Fibroblast of lung (primary cell): ENCODE measurements around the gene PPIA. TPM values are rescaled to one million over a fixed set of nuclear protein-coding genes. Genes with fewer than 3 reads are reported as not detected.

Source experiments
- DNase-seq, 2 donors: peaks; one replicate each; pipeline versions ENCODE4 v3.0.0 to v3.0.0-alpha.2; 2010; ENCODE audit warnings: low read depth in 2 of 2
- H2AFZ ChIP-seq: 2 replicates; pipeline ENCODE4 v1.5.1; 2012; ENCODE audit warnings: low read length, control low read depth, inconsistent platforms
- H3K27ac ChIP-seq: 2 replicates; pipeline ENCODE4 v1.5.1; 2011; ENCODE audit warnings: low read length, control low read depth; ENCODE audit not compliant: insufficient read depth
- H3K27me3 ChIP-seq: 2 replicates; pipeline ENCODE4 v1.5.1; 2011; ENCODE audit warnings: mild to moderate bottlenecking, low read length; ENCODE audit not compliant: control insufficient read depth, insufficient read depth
- H3K36me3 ChIP-seq: 2 replicates; pipeline ENCODE4 v1.5.1; 2011; ENCODE audit warnings: low read length; ENCODE audit not compliant: control insufficient read depth, insufficient read depth
- H3K4me1 ChIP-seq: 2 replicates; pipeline ENCODE4 v1.5.1; 2011; ENCODE audit warnings: low read length; ENCODE audit not compliant: control insufficient read depth, insufficient read depth; ENCODE audit errors: extremely low read depth
- H3K4me2 ChIP-seq: 2 replicates; pipeline ENCODE4 v1.5.1; 2011; ENCODE audit warnings: low read length, control low read depth; ENCODE audit not compliant: insufficient read depth; ENCODE audit errors: extremely low read depth
- H3K4me3 ChIP-seq, 4 experiments: fragments of 200-600 bp in 1 of 4; sonication (generic) in 1 of 4; replicated peaks in 1 of 4; 2 replicates each; pipeline ENCODE4 v1.5.1; 2011 to 2016; ENCODE audit warnings: low read length in 4 of 4, low read depth in 3 of 4, mild to moderate bottlenecking in 3 of 4, control low read depth in 2 of 4, inconsistent platforms in 1 of 4, mixed read lengths in 1 of 4; ENCODE audit not compliant: insufficient read depth in 1 of 4; ENCODE audit errors: control extremely low read depth in 1 of 4
- H3K79me2 ChIP-seq: 2 replicates; pipeline ENCODE4 v1.5.1; 2012; ENCODE audit warnings: mild to moderate bottlenecking, low read length, inconsistent platforms; ENCODE audit not compliant: control insufficient read depth, insufficient read depth
- H3K9ac ChIP-seq: 2 replicates; pipeline ENCODE4 v1.5.1; 2011; ENCODE audit warnings: mild to moderate bottlenecking, low read length, control low read depth; ENCODE audit not compliant: insufficient read depth
- H3K9me3 ChIP-seq: 2 replicates; pipeline ENCODE4 v1.5.1; 2012; ENCODE audit warnings: low read depth, low read length; ENCODE audit not compliant: control insufficient read depth, insufficient read depth
- H4K20me1 ChIP-seq: 2 replicates; pipeline ENCODE4 v1.5.1; 2011; ENCODE audit warnings: low read length; ENCODE audit not compliant: control insufficient read depth, insufficient read depth; ENCODE audit errors: extremely low read depth
- CTCF ChIP-seq, 2 donors: IDR thresholded peaks in 1 of 2; conservative IDR thresholded peaks in 1 of 2; 1 replicate in 1 of 2; 2 replicates in 1 of 2; pipeline ENCODE4 v1.5.1; 2011 to 2012; ENCODE audit warnings: low read length in 2 of 2, control low read depth in 1 of 2, inconsistent platforms in 1 of 2, low read depth in 1 of 2, mild to moderate bottlenecking in 1 of 2
- EZH2 ChIP-seq: IDR thresholded peaks from 2 replicates; pipeline ENCODE4 v1.5.1; 2012; ENCODE audit warnings: low read length, control low read depth, mild to moderate bottlenecking; ENCODE audit errors: missing control alignments
- polyA plus RNA-seq, 2 donors: library from polyadenylated mRNA; depleted of rRNA in 1 of 2; stranded (reverse) in 1 of 2; unstranded in 1 of 2; fragments of >200 nt; gene quantifications; 2 replicates each; pipeline ENCODE4 v1.2.1, GENCODE V29; 2011 to 2012; ENCODE audit warnings: missing spikeins in 1 of 2
- total RNA-seq: library from RNA; depleted of rRNA; stranded (reverse); fragments of >200 nt; gene quantifications from 2 replicates; pipeline ENCODE4 v1.2.1, GENCODE V29; 2014

PPIA gene
- total and polyA plus RNA-seq, 2 donors (not counting 1 experiment from before 2014, with no cell fraction given), result 1,161 to 7,057 TPM

GRCh38 chr7:44849885-44850544, 53.5 kb downstream of the PPIA start:
- peaks cover 3% of the 10 kb centered on the region for H3K4me1 ChIP-seq
- H3K4me3 ChIP-seq, result no peak overlapping the region
- H3K4me2 ChIP-seq, result peak overlapping the region; percentile 36
- no peaks in the 10 kb centered on the region for H3K36me3 ChIP-seq
- no peak overlapping the region for H3K27ac ChIP-seq
- H4K20me1 ChIP-seq, result no peaks in the 10 kb centered on the region
- no peak overlapping the region for H3K9ac ChIP-seq
- no peaks in the 10 kb centered on the region for H3K27me3 ChIP-seq
- no peak overlapping the region for H2AFZ ChIP-seq
- TF ChIP-seq EZH2 (no peak), CTCF (conservative IDR thresholded peaks at IDR 0.05 in 1 of 2, IDR thresholded peaks at IDR 0.05 in 1 of 2; ENCODE audit: low read depth in 1 of 2, low read length in 2 of 2) (no peak)
- H3K9me3 ChIP-seq, result no peaks in the 10 kb centered on the region
- DNase-seq, result peak in 1 of 2 donors; percentile 86
- peaks cover 25% of the 10 kb centered on the region for H3K79me2 ChIP-seq

GRCh38 chr7:44852590-44852989, 56.1 kb downstream of the PPIA start:
- no peak for DNase-seq
- Histone ChIP-seq H3K4me1 (peaks cover 3% of the 10 kb centered on the region), H3K27ac (no peak overlapping the region), H3K4me2 (no peak overlapping the region), H3K27me3 (no peaks in the 10 kb centered on the region), H3K9ac (no peak overlapping the region), H3K36me3 (no peaks in the 10 kb centered on the region), H3K79me2 (no peaks in the 10 kb centered on the region), H3K4me3 (no peak overlapping the region), H3K9me3 (no peaks in the 10 kb centered on the region), H4K20me1 (no peaks in the 10 kb centered on the region), H2AFZ (no peak overlapping the region)
- TF ChIP-seq CTCF (conservative IDR thresholded peaks at IDR 0.05 in 1 of 2, IDR thresholded peaks at IDR 0.05 in 1 of 2; ENCODE audit: low read depth in 1 of 2, low read length in 2 of 2) (no peak), EZH2 (no peak)

Other genes starting within 250 kb of the PPIA start
- gene DDX56, start 222.8 kb upstream of the PPIA start, total RNA-seq, result 38.3 and 44.4 TPM in 2 replicates
- gene DDX56, start 222.8 kb upstream of the PPIA start, polyA plus RNA-seq, result 36.0 and 63.4 TPM in 2 replicates
- gene TMED4, start 214.4 kb upstream of the PPIA start, total RNA-seq, result 74.7 and 101 TPM in 2 replicates
- gene TMED4, start 214.4 kb upstream of the PPIA start, polyA plus RNA-seq, result 74.5 and 81.5 TPM in 2 replicates
- 40.8 and 69.2 TPM in 2 replicates for gene OGDH, start 190.1 kb upstream of the PPIA start, total RNA-seq
- gene OGDH, start 190.1 kb upstream of the PPIA start, polyA plus RNA-seq, result 60.8 and 74.9 TPM in 2 replicates
- 5.1 and 9.1 TPM in 2 replicates for gene ZMIZ2, start 47.8 kb upstream of the PPIA start, total RNA-seq
- gene ZMIZ2, start 47.8 kb upstream of the PPIA start, polyA plus RNA-seq, result 3.9 and 5.5 TPM in 2 replicates
- 121 and 230 TPM in 2 replicates for gene H2AZ2, start 51.4 kb downstream of the PPIA start, total RNA-seq
- gene H2AZ2, start 51.4 kb downstream of the PPIA start, polyA plus RNA-seq, result 170 and 232 TPM in 2 replicates
- 15.2 TPM in 2 replicates for gene PURB, start 88.8 kb downstream of the PPIA start, total RNA-seq
- 11.0 and 11.1 TPM in 2 replicates for gene PURB, start 88.8 kb downstream of the PPIA start, polyA plus RNA-seq
- gene MYO1G, start 182.3 kb downstream of the PPIA start, total RNA-seq, result under 0.01 TPM in 2 replicates
- 0.02 and 0.10 TPM in 2 replicates for gene MYO1G, start 182.3 kb downstream of the PPIA start, polyA plus RNA-seq
- 40.6 and 52.4 TPM in 2 replicates for gene CCM2, start 203.5 kb downstream of the PPIA start, total RNA-seq
- gene CCM2, start 203.5 kb downstream of the PPIA start, polyA plus RNA-seq, result 27.8 and 34.7 TPM in 2 replicates